OCI-LY1 (cell line): ENCODE results near the gene KIFAP3.

Experiments
- H2AFZ ChIP-seq: fragments of 200-600 bp; sonication (generic), shearing (Covaris generic); 2 replicates; pipeline ENCODE4 v1.6.0; 2014; ENCODE audit warnings: antibody characterized with exemption, mild to moderate bottlenecking, low read length
- H3F3A ChIP-seq: fragments of 200-600 bp; sonication (generic), shearing (Covaris generic); 2 replicates; pipeline ENCODE4 v1.6.0; 2014; ENCODE audit warnings: mild to moderate bottlenecking, antibody characterized with exemption, low read length, moderate library complexity; ENCODE audit not compliant: insufficient read depth
- H3K27ac ChIP-seq: fragments of 200-600 bp; sonication (generic); 2 replicates; pipeline ENCODE4 v1.5.1; 2014; ENCODE audit warnings: low read length, mixed run types, mild to moderate bottlenecking, low read depth; ENCODE audit not compliant: poor library complexity, severe bottlenecking
- H3K27me3 ChIP-seq: fragments of 200-600 bp; sonication (generic); 2 replicates; pipeline ENCODE4 v1.6.0; 2014; ENCODE audit warnings: antibody characterized with exemption, mild to moderate bottlenecking, low read length, moderate library complexity; ENCODE audit not compliant: insufficient read depth
- H3K36me3 ChIP-seq: fragments of 200-600 bp; sonication (generic); 2 replicates; pipeline ENCODE4 v1.6.1; 2014; ENCODE audit warnings: mild to moderate bottlenecking, antibody characterized with exemption, low read length, moderate library complexity, mixed read lengths; ENCODE audit not compliant: insufficient read depth
- H3K4me1 ChIP-seq: fragments of 200-600 bp; sonication (generic); 2 replicates; pipeline ENCODE4 v1.5.1; 2014; ENCODE audit warnings: mild to moderate bottlenecking, low read length, moderate library complexity; ENCODE audit not compliant: insufficient read depth, severe bottlenecking
- H3K4me2 ChIP-seq: fragments of 200-600 bp; sonication (generic), shearing (Covaris generic); 2 replicates; pipeline ENCODE4 v1.6.1; 2014; ENCODE audit warnings: low read length
- H3K4me3 ChIP-seq: fragments of 200-600 bp; sonication (generic); 2 replicates; pipeline ENCODE4 v1.5.1; 2014; ENCODE audit warnings: low read length, low read depth, mild to moderate bottlenecking, mixed read lengths; ENCODE audit not compliant: poor library complexity, severe bottlenecking
- H3K79me2 ChIP-seq: fragments of 200-600 bp; shearing (Covaris generic); 2 replicates; pipeline ENCODE4 v1.6.1; 2016; ENCODE audit warnings: mixed run types, low read length, mixed read lengths; ENCODE audit not compliant: insufficient read depth
- H3K9ac ChIP-seq: fragments of 200-600 bp; sonication (generic), shearing (Covaris generic); 2 replicates; pipeline ENCODE4 v1.6.1; 2014; ENCODE audit warnings: mild to moderate bottlenecking, low read length, mixed read lengths
- H3K9me2 ChIP-seq: fragments of 200-600 bp; sonication (generic), shearing (Covaris generic); 2 replicates; pipeline ENCODE4 v1.6.1; 2014; ENCODE audit warnings: low read depth, mild to moderate bottlenecking, low read length, mixed read lengths
- H3K9me3 ChIP-seq: fragments of 200-600 bp; shearing (Covaris generic); 2 replicates; pipeline ENCODE4 v1.6.1; 2014; ENCODE audit warnings: low read length, mixed read lengths
- H4K20me1 ChIP-seq: fragments of 200-600 bp; sonication (generic), shearing (Covaris generic); 2 replicates; pipeline ENCODE4 v1.6.0; 2016; ENCODE audit warnings: mild to moderate bottlenecking, low read length; ENCODE audit not compliant: insufficient read depth
- EZH2 ChIP-seq: fragments of 200-600 bp; sonication (generic), shearing (Covaris generic); IDR thresholded peaks from 2 replicates; pipeline ENCODE4 v1.8.0; 2017; ENCODE audit warnings: borderline replicate concordance, mixed run types, mild to moderate bottlenecking, antibody characterized with exemption, low read length, moderate library complexity, mixed read lengths
- TF ChIP-seq, protein P1 (sequence below): fragments of 200-600 bp; sonication (generic), shearing (Covaris generic); IDR thresholded peaks from 2 replicates; pipeline ENCODE4 v1.5.1; 2017; ENCODE audit warnings: mild to moderate bottlenecking, antibody characterized with exemption, low read length, moderate library complexity, mixed read lengths

Gene KIFAP3

DNA sequence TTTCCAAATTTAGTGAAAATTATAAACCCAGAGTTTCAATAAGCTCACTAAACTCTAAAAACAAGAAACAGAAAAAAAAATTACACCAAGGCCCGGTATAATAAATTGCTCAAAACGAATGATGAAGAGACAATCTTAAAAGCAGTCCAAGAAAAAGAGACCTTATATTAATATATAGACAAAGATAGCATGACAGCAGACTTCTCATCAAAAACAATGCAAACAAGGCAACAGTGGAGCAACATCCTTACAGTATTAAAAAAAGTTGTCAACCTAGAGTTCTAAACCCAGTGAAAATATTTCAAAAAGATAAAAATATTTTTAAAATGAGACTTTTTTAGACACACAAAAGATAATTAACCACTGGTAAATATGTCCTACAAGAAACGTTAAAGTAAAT lies 46.7 kb downstream of the KIFAP3 start:
- Histone ChIP-seq H2AFZ (no peak overlapping the region), H3F3A (no peaks in the 10 kb centered on the region), H3K36me3 (no peaks in the 10 kb centered on the region), H3K9me3 (no peaks in the 10 kb centered on the region), H3K9me2 (no peaks in the 10 kb centered on the region), H3K4me3 (no peak overlapping the region), H3K9ac (no peak overlapping the region), H3K4me2 (no peak overlapping the region), H3K27ac (no peak overlapping the region), H3K4me1 (no peaks in the 10 kb centered on the region), H3K79me2 (no peaks in the 10 kb centered on the region), H3K27me3 (no peaks in the 10 kb centered on the region), H4K20me1 (no peaks in the 10 kb centered on the region)
- TF ChIP-seq, protein P1, sequence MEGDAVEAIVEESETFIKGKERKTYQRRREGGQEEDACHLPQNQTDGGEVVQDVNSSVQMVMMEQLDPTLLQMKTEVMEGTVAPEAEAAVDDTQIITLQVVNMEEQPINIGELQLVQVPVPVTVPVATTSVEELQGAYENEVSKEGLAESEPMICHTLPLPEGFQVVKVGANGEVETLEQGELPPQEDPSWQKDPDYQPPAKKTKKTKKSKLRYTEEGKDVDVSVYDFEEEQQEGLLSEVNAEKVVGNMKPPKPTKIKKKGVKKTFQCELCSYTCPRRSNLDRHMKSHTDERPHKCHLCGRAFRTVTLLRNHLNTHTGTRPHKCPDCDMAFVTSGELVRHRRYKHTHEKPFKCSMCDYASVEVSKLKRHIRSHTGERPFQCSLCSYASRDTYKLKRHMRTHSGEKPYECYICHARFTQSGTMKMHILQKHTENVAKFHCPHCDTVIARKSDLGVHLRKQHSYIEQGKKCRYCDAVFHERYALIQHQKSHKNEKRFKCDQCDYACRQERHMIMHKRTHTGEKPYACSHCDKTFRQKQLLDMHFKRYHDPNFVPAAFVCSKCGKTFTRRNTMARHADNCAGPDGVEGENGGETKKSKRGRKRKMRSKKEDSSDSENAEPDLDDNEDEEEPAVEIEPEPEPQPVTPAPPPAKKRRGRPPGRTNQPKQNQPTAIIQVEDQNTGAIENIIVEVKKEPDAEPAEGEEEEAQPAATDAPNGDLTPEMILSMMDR = no peak
- no peak for TF ChIP-seq EZH2

DNA sequence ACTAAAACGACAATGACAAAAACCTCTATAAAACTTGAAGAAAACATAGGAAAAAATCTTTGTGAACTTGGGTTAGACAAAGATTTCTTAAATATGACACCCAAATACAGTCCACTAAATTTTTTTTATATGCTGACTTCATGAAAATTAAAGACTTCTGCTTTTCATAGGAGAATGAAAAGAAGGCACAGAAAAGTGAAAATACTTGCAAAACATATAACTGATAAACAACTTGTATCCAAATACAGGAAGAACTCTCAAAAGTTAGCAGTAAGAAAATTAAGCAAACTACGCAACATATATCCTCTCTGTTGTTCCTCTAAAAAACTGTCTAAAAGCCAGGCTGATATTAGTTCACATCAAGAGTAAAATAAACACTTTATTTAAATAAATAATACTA lies 53.6 kb downstream of the KIFAP3 start:
- no peak overlapping the region for H3K4me3 ChIP-seq
- no peak overlapping the region for H3K27ac ChIP-seq
- H3K36me3 ChIP-seq = no peaks in the 10 kb centered on the region
- H3K79me2 ChIP-seq = no peaks in the 10 kb centered on the region
- H3F3A ChIP-seq = no peaks in the 10 kb centered on the region
- H2AFZ ChIP-seq = no peak overlapping the region
- H4K20me1 ChIP-seq = no peaks in the 10 kb centered on the region
- H3K4me2 ChIP-seq = no peak overlapping the region
- H3K4me1 ChIP-seq = no peaks in the 10 kb centered on the region
- H3K9me2 ChIP-seq = no peaks in the 10 kb centered on the region
- H3K27me3 ChIP-seq = no peaks in the 10 kb centered on the region
- H3K9me3 ChIP-seq = no peaks in the 10 kb centered on the region
- TF ChIP-seq, protein P1 = no peak
- no peak for TF ChIP-seq EZH2
- H3K9ac ChIP-seq = no peak overlapping the region

DNA sequence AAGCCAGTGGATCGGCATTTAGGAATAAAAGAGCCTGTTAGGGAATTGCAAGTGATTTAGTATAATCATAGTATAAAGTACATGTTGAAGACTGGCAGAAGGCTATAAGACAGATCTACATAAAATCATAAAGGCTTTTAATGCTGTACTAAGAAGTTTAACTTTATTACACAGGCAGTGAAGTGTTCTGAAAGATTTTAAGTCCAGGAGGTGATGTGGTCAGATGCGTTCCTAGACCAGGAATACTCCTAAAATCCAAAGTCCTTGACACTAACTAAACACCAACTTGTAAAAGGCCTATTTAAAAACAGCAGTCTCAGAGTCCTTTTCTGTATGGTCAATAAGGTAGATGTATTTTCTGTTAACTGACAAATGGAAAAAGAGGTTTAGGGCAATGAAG lies 57.0 kb downstream of the KIFAP3 start:
- no peak overlapping the region for H3K9ac ChIP-seq
- H3K4me1 ChIP-seq = no peaks in the 10 kb centered on the region
- TF ChIP-seq EZH2 = no peak
- H3K9me3 ChIP-seq = no peaks in the 10 kb centered on the region
- H3K36me3 ChIP-seq = no peaks in the 10 kb centered on the region
- H3K27me3 ChIP-seq = no peaks in the 10 kb centered on the region
- H4K20me1 ChIP-seq = no peaks in the 10 kb centered on the region
- H3K79me2 ChIP-seq = no peaks in the 10 kb centered on the region
- no peaks in the 10 kb centered on the region for H3F3A ChIP-seq
- H3K9me2 ChIP-seq = no peaks in the 10 kb centered on the region
- H3K4me2 ChIP-seq = no peak overlapping the region
- H2AFZ ChIP-seq = no peak overlapping the region
- H3K27ac ChIP-seq = no peak overlapping the region
- H3K4me3 ChIP-seq = no peak overlapping the region

DNA sequence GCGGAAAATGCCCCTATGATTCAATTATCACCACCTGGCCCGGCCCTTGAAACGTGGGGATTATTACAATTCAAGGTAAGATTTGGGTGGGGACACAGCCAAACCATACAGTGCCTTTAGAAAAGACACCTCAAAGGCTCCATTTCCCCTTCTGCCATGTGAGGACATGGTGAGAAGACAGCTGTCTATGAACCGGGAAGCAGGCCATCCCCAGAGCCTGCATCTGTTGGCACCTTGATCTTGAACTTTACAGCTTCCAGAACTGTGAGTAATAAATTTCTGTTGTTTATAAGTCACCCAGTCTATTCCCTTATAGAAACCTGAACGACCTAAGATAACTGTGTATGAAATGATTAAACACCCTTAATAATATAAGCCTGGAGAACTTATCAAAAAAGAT lies 61.6 kb downstream of the KIFAP3 start:
- no peaks in the 10 kb centered on the region for H3K79me2 ChIP-seq
- no peak overlapping the region for H3K4me3 ChIP-seq
- TF ChIP-seq, protein P1 = no peak
- TF ChIP-seq EZH2 = no peak
- no peak overlapping the region for H2AFZ ChIP-seq
- H3K4me2 ChIP-seq = no peak overlapping the region
- no peak overlapping the region for H3K9ac ChIP-seq
- H3K9me3 ChIP-seq = no peaks in the 10 kb centered on the region
- no peak overlapping the region for H3K27ac ChIP-seq
- no peaks in the 10 kb centered on the region for H3K9me2 ChIP-seq
- no peaks in the 10 kb centered on the region for H3K27me3 ChIP-seq
- H3K4me1 ChIP-seq = no peaks in the 10 kb centered on the region
- no peaks in the 10 kb centered on the region for H3K36me3 ChIP-seq
- no peaks in the 10 kb centered on the region for H3F3A ChIP-seq
- no peaks in the 10 kb centered on the region for H4K20me1 ChIP-seq
